UCSD-AML1 (cell line): ENCODE data around the gene INF2.

Experiments
- DNase-seq: peaks from one replicate; lab custom pipeline; 2025; ENCODE audit not compliant: unreplicated experiment; lab: John Stamatoyannopoulos, UW

INF2 gene

DNA sequence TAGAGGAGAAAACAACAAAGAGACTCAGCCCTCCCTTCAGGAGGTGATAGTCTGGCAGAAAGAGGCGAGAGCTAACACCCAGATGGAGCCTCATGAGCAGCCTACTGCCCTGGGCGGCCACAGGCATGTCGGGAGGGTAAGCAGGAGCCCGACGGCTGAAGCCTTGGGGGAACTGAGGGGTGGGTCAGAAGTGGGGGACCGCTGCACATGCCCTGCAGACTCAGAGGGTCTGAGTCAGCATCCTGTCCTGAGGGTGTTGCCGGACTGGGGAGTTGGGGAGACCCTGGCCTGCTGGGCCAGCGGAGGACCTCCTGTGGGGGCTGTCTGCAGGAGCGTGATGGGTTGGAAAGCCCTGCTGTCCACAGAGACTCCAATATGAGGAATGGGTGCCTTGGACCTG is 15.9 kb upstream of the INF2 start:
- no peak for DNase-seq

DNA sequence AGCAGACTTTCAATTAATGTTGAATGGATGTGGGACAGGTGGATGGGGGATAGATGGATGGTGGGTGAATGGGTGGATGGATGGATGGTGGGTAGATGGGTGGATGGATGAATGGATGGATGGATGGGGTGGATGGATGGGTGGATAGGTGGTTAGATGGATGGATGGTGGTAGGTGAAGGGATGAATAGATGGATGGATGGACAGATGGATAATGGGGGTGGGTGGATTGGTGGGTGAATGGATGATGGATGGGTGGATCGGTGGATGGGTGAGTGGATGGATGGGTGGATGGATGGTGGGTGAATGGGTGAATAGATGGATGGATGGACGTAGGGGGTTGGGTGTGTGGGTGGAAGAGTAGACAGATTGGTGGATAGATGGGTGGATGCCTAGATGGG is 14.0 kb upstream of the INF2 start:
- DNase-seq, result no peak

DNA sequence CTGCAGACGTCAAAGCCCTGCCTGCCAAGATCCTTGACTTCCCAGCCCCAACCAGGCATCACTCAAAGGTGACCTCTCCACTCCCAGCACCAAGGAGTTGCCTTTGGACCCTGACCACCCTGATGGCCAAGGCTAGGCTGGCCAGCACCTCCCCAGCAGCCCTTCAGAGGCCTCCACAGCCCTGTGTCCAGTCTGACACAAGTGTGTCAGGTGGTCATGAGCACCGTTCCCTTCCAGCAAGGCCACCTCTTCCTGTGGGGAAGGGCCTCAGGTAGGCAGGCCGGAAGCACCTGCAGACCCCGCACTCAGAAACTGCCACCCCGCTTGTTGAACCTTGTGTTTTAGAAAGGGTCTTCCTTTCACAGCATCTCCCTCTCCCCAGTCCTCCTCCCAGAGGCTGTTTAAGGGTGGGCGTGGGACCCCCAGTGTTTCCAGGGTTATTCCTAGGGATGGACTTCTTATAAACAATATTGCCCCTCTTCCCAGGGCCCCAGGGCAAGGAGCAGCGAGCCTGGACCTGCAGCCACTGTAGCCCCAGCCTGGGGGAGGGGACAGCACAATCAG is 13.2 kb upstream of the INF2 start:
- DNase-seq, result no peak

DNA sequence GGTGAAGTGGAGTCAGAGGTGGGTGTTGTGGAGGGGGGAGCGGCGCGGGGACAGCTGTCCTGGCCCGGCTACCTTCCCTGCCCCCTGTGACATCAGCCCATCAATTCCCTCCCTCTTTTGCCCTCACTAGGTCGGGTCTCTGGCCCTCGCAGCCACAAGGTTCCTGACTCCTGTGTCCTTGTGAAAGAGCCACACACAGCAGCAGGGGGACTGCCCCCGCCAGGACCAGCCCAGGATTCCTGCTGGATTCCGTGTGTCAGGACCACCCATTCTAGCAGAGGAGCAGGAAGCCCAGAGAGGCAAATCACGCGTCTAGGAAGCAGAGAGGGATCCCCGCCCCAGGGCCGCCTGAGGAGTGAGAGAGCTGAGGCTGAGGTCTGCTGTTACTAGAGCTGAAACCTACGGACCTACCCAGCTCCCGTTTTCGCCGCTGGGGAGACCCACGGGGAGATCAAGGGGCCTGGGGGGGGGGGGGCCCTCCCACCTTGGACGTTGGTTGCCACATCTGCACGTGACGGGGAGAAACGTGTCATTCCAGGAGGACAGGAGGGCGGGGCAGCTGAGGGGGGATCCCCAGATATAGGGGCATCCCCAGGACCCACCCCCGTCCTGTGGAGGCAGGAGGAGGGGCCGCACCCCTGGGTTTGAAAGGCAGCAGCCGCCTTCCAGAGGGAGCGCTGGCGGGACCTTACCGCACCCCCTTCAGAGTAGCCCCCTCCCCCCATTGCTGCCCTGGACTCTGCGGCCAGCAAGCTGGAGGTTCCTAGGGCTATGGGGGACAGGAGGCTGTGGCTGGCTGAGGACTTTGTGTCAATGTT is 12.5 kb upstream of the INF2 start:
- no peak for DNase-seq

DNA sequence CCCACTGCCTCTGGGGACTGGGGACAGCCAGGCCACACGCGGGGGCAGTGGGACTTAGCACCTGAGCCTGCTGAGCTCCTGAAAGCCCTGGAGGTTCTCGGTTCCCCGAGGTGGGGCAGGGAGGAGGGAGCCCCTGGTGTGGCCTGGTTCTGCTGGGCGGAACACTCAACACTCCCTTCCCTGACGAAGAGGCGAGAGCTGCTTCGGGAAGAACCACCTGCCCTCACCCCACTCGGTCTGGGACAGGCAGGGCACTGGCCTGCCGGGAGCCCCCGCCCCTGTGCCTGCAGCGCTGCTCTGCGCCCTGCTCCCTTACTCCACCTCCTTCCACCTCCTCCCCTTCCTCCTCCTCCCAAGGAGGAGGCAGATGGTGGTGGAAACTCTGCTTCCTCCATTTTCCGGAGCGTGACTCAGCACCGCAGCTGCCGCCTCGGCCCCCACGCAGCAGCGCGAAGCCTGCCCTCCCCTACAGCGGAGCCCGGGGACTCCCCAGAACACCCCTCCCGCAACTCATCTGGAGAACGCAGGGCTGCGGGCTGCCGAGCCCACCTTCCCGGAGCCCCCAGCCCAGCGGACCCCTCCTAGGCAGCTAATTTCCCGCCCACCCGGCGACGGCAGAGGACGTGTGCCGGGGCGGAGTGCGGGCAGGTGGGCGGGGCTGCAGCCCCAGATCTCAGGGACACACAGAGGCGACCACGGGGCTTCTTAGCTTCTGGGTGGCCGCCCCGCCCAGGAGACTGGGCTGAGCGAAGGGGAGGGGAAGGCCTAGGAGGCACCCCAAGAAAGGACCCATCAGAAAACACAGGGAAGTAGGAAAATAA is 11.7 kb upstream of the INF2 start:
- peak; percentile 95 for DNase-seq

DNA sequence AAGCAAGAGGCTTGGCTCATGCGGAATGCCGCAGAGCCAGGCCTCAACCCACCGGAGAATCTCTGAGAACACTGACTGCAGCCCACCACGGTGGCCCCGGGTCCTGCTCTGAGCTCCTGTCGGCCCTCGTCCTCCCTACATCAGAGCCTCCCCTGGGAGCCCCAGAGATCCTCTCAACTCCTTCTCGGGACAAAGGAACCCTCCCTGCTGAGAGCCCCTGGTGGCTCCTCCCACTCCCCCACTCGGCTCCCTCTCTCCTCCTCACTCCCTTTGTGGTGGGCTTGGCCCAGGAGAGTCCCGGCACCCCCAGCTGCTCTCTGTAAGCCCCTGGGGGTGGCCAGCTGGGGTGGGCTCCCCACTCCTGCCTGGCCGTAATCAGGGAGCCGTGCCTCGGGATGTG is 11.1 kb upstream of the INF2 start:
- peak; percentile 73 for DNase-seq

DNA sequence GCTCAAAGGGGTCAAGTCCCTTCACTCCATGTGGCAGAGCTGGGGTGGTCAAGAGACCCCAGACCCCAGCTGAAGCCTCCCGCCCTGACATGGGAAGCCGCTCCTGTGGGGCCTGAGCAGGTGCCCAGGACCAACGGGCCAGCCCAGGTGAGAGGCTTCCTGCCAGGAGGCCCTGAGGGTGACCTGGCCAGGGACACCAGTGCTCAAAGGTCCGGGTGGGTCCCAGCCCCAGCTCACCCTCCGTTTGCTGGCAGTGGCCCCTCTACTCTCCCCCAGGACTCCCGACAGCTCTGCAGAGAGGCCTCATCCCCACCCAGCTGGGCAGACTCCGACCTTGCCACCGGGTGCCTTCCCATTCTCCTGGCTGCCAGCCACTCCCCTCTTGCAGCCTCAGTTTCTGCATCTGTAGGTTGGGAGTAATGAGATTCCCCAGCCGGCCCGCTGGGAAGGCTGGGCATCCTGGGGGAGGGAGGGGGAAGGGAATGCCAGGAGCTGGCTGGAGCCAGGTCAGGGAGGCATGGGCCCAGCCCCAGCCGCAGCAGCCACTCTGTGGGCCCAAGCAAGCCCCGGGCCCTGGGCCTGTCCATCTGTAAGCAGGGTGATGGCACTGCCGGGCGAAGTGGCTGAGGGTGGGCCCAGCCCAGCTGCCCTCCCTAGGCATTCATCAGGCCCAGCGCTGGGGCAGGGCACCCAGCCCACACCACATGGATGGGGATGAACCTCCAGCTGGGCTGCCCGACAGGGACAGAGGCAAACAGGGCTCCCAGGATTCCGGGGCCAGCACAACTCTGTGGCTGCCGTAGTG is 10.3 kb upstream of the INF2 start:
- no peak for DNase-seq

DNA sequence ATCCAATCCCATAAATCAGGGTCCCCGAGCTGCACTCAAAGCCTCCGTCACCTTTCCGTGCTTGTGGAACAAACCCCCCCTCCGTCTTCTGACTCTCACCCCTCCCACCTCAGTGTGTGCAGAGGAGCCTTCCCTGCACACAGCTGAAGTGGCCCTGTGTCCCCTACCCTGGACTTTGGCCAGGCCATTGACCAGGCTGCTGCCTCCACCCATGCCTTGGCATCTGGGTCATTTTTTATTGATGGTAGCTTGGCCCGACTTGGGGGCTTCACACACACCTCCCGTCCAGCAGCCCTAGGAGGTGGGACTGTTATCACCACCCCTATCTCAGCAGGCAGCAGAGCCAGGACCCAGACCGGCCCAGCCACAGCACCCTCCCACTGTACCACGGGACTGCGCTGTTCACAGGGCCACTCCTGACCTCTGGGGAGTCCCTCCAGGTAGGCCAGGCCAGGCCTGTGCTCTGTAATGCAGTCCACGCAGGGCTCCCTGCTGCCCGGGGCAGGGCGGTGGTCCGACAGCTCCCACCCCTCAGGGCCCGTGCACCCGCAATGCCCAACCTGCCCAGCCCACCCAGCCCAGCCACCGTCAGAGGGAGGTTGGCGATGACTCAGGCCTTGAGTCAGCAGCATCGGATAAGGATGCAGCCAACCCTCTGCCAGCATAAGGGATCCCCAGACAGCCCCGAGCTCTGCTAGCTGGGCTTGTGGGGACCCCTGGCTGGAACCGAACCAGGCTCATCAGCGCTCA is 9.2 kb upstream of the INF2 start:
- DNase-seq, result peak; percentile 57

DNA sequence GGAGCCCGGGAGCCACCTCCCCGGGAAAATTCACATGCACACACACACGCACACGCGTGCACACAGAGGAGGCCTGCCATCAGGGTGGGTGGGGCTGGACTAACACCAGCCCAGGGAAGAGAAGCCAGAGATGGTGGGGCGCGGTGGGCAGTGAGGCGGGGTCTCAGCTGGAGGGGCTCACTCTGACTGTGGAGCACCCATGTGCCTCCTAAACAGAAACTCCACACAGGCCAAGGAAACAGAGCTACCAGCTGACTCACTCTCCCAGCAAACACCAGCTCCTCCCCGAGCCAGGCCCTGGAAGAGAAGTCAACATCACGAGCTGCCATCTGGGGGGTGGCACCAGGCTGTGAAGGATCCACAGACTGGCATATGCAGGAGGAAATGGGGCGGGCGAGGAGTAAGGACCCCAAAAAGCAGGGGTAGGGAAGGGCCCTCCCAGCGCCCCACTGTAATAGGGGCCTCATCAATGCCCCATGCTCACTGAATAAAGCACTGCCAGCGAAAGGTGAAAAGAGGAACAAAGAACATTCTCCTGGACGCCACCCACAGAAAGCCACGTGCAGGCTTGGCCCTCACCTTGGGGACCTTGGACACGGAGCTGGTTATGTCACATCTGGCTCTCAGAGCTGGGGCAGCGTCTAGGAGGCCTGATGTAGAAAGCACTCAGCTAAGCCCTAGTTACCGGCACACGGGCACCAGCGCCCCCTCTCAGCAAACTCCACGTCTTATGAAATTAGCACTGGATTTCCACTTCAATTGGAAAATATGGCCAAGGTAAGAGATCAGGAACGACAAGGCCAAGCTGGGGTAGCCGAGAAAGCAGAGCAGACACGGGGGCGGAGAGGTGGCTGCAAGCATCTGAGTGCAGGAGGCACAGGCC is 8.4 kb upstream of the INF2 start:
- DNase-seq, result peak; percentile 76

DNA sequence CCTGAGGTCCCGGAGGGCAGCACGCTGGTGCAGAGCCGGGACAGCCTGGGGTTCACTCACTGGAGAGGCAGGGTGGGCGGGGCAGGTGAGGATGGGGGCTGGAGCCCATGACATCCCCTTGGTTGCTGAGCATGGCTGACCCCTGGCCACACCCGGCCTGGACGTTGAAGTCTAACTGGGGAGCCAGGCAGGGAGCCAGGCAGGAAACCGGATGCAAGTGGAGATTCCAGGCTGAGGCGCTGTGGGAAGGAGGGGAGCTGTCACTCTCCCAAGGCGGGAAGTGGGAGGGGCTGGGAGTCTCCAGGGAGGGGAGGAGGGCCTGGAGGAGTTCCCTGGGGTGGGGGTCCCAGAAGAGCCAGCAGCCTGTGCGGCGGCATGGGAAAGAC is 7.7 kb upstream of the INF2 start:
- peak; percentile 77 for DNase-seq

DNA sequence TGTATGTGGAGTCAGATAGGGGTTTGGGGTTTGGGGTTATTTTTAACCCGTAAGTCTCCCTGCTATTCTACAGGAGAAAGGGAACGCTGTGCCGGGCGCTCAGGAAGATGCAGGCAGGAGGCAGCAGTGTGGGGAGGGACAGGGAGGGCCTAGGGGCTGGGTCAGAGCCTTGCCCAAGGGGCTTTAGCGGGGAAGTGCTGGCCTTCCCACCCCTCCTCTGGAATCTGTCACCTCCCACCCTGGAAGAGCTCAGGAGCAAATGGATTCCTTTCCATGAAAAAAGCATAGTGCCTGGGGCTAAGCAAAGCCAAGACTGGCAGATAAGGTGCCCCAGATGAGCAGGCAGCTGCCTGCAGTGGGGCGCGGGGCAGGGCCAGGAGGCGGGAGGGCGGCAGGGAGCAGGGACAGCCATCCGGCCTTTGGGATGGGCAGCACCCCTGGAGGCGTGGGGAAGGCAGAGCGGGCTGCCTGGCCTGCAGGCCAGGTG is 7.3 kb upstream of the INF2 start:
- no peak for DNase-seq

DNA sequence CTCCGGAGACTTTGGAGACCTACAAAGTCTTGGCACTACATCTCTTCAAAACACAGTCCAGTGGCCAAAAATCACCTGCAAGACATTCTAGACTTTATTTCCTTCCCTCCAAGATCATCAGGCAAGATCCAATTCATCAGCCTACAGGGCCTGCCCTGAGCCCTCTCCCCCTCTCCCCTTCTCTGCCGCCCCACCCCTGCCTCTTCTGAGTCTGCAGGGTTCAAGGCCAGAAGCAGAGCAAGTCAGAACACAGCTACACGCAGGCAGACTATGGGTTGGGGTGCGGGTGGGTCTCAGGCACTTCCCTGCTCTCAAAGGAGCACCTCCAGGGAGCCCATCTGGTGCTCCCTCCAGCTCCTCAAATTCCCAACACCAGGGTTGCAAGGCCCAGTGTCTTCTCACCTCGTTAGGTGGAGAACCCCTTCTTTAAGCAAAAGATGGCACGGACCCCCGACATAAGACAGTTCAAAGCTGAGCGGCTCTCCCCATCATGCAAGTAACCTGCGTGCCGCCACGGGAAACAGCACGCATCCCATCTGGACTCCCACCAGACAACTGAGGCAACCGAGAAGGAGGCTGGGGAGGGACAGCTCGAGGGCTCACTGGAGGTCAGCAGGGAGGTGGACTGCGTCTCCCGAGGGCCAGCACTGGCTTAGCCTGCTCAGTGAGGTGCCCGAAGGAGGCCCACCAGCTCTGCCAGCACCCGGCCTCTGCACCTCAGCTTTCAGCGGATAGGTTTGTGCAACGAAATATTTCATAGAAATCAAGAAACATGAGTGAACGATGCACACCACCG is 5.6 kb upstream of the INF2 start:
- DNase-seq, result no peak

DNA sequence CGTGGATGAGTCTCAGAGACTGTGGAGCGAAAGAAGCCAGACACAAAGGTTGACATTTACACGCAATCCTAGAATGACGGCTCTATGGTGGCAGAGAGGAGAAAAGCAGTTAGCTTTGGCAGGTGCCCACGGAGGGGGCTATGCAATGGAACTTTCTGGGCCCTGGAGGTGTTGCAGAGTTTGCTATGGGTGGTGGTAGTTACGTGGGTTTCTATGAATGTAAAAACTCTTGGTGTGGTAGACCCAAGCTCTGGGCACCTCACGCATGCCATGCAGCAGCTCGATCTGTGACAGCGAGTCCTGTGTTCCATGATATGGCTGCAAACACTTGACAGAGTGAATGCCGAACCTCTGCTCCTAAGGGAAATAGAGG is 5.0 kb upstream of the INF2 start:
- no peak for DNase-seq

DNA sequence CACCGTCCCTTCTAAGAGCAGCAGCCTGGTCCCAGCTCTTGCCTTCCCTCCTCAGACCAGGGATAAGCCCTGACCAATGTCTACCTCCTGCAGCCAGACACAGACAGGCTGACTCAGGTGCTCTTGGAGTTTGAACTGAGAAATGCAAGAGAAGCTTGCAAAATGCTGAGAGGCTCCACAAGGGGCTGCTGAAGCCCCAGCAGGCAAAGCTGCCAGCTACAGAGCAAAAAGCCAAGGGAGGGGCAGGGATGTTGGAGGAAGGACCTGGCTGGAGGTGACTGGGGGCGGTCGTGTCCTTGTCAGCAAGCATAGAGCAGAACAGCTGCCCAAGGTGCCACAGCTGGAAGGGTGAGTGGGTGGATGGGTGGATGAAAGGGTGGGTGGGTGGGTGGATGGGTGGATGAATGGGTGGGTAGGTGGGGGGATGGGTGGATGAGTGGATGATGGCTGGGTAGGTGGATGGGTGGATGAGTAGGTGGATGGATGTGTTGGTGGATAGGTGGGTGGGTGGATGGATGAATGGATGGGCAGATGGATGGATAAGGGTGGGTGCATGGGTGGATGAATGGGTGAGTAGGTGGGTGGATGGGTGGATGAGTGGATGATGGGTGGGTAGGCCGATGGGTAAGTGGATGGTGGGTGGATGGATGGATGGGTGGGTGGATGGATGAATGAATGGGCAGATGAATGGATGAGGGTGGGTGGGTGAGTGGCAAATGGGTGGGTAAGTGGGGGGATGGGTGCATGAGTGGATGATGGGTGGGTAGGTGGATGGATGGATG is 4.0 kb upstream of the INF2 start:
- DNase-seq, result no peak

DNA sequence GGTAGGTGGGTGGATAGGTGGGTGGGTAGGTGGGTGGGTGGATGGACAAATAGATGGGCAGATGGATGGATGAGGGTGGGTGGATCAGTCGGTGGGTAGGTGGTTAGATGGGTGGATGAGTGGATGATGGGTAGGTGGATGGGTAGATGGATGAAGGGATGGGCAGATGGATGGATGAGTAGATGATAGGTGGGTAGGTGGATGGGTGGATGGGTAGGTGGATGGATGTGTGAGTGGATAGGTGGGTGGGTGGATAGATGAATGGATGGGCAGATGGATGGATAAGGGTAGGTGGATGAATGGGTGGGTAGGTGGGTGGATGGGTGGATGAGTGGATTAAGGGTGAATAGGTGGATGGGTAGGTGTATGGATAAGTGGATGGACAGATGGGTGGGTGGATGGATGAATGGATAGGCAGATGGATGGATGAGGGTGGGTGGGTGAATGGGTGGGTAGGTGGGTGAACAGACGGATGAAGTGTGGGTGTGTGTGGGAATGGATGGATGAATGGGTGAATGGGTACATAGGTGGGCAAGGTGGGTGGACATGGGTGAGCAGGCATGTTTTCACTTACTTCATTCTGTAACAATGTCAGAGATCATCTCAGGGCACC is 3.3 kb upstream of the INF2 start:
- no peak for DNase-seq

DNA sequence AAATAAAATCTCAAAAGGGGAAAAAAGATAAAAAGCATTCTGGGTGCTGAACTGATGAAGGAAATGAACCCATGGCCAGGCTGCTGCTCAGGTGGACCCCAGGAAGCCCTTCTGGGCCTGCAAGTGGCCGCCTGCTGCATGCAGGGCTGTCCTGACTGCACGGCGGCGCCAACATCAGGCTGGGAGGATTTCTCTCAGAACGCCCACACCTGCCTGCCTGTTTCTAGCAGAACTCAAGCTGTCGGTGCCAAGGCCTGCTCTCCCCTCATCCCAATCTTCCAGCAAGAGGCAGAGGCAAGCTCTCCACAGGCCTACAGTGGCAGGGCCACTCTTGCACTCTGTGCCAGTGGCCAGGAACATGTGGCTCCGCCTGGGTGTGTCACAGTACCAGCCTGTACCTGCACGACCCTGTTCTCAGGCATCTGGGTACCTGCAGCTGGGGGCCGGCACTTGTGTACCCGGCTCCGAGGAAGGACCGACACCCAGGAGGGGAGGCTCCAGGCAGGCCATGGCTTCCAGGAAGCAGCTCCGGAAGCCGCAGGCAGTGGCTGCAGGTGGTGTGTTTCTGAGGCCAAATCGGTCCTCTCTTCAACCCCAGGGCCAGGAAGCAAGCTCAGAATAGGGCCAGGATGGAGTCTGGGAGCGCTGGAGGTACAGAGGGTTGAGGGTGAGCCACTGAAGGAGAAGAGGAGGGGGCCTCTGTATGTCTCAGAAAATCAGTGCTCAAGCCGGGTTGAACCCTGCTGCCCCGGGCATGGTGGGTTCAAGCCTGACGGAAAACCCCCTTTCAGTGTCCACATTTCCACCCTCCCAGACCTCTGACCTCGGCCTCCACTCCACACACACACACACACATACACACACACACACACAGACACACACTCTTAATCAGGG is 2.5 kb upstream of the INF2 start:
- peak; percentile 64 for DNase-seq
